K562 (cell line): ENCODE measurements around the gene RIC8B. TPM values are rescaled to one million over a fixed set of nuclear protein-coding genes. Genes with fewer than 3 reads are reported as not detected.

ENCODE experiments used
- ATAC-seq: fragments of 200-7000 bp; cut with Tn5 transposase; 3 replicates; pipeline ENCODE4 v1.9.1; 2020; ENCODE audit warnings: moderate library complexity
- BruUV-seq: library from RNA; stranded (reverse); fragments of 400-500 nt; replicated peaks from 2 replicates; lab custom pipeline; 2021; lab: Mats Ljungman, UMichigan
- CTCF ChIA-PET: fragments of 300-600 bp; formaldehyde crosslinking; extraction: SDS; loops from one replicate; lab custom pipeline; 2021; ENCODE audit warnings: low intra/inter-chr PET ratio; lab: Yijun Ruan, JAX
- POLR2A ChIA-PET: fragments of 300-600, 350-650 bp; sonication (Branson Sonifier 250); formaldehyde crosslinking; extraction: SDS; loops from one replicate; lab custom pipeline; 2021; ENCODE audit warnings: antibody characterized with exemption, inconsistent platforms; lab: Yijun Ruan, JAX
- DNase-seq, 4 experiments: peaks; one replicate each; pipeline versions ENCODE4 v3.0.0 to v3.0.0-alpha.2; 2011 to 2018; ENCODE audit warnings: low spot score in 3 of 4, mixed read lengths in 3 of 4; ENCODE audit errors: extremely low read depth in 1 of 4
- FAIRE-seq: peaks from 2 replicates; lab custom pipeline; 2011; peaks lifted over from hg19 to GRCh38; lab: Jason Lieb, UNC
- H2AFZ ChIP-seq: 2 replicates; pipeline ENCODE4 v1.6.0; 2011; ENCODE audit warnings: low read depth, low read length, control low read depth, inconsistent platforms
- H3K27ac ChIP-seq: fragments of 200-600 bp; 3 replicates; pipeline ENCODE4 v1.8.0; 2011; ENCODE audit warnings: low read depth, mild to moderate bottlenecking, control low read depth, inconsistent platforms, low read length, moderate library complexity, mixed read lengths; ENCODE audit errors: extremely low read depth
- H3K27me3 ChIP-seq, 2 experiments: fragments of 300-600 bp in 1 of 2; 2 replicates in 1 of 2; 3 replicates in 1 of 2; pipeline versions ENCODE4 v1.6.0 to v1.8.0; 2011; ENCODE audit warnings: inconsistent platforms in 2 of 2, low read length in 2 of 2, mild to moderate bottlenecking in 1 of 2, mixed read lengths in 1 of 2, moderate library complexity in 1 of 2; ENCODE audit not compliant: control insufficient read depth in 2 of 2, insufficient read depth in 2 of 2
- H3K36me3 ChIP-seq: fragments of 300-600 bp; 3 replicates; pipeline ENCODE4 v1.8.0; 2011; ENCODE audit warnings: mild to moderate bottlenecking, low read length, inconsistent platforms; ENCODE audit not compliant: control insufficient read depth, insufficient read depth
- H3K4me1 ChIP-seq, 2 experiments: fragments of 200-600 bp in 1 of 2; replicated peaks in 1 of 2; 2 replicates in 1 of 2; 3 replicates in 1 of 2; pipeline versions ENCODE4 v1.5.1 to v1.8.0; 2011; ENCODE audit warnings: inconsistent platforms in 2 of 2, low read length in 2 of 2, mild to moderate bottlenecking in 1 of 2, mixed read lengths in 1 of 2, moderate library complexity in 1 of 2; ENCODE audit not compliant: control insufficient read depth in 2 of 2, insufficient read depth in 2 of 2
- H3K4me2 ChIP-seq: 2 replicates; pipeline ENCODE4 v1.6.1; 2011; ENCODE audit warnings: low read length, control low read depth, inconsistent platforms, mixed read lengths; ENCODE audit not compliant: insufficient read depth
- H3K4me3 ChIP-seq: fragments of 200-600 bp; sonication (generic), shearing (Covaris generic); 2 replicates; pipeline ENCODE4 v1.5.1; 2016; ENCODE audit warnings: control low read depth, inconsistent platforms
- H3K79me2 ChIP-seq: fragments of 200-600 bp; 3 replicates; pipeline ENCODE4 v1.8.0; 2011; ENCODE audit warnings: low read length, inconsistent platforms; ENCODE audit not compliant: control insufficient read depth, insufficient read depth
- H3K9ac ChIP-seq, 2 experiments: 2 replicates each; pipeline versions ENCODE4 v1.6.0 to v1.6.1; 2011; ENCODE audit warnings: low read depth in 2 of 2, low read length in 2 of 2, control low read depth in 1 of 2, inconsistent platforms in 1 of 2, mild to moderate bottlenecking in 1 of 2, mixed read lengths in 1 of 2; ENCODE audit not compliant: insufficient read depth in 1 of 2
- H3K9me1 ChIP-seq: one replicate; pipeline ENCODE4 v1.6.0; 2011; ENCODE audit warnings: inconsistent platforms, mild to moderate bottlenecking, low read length, moderate library complexity; ENCODE audit not compliant: control insufficient read depth, insufficient read depth
- H3K9me3 ChIP-seq: replicated peaks from 2 replicates; pipeline ENCODE4 v1.5.1; 2011; ENCODE audit warnings: low read depth, low read length, inconsistent platforms; ENCODE audit not compliant: control insufficient read depth, insufficient read depth
- H4K20me1 ChIP-seq: replicated peaks from 2 replicates; pipeline ENCODE4 v1.6.1; 2011; ENCODE audit warnings: low read length, inconsistent platforms, mixed read lengths; ENCODE audit not compliant: control insufficient read depth, insufficient read depth
- CBFA2T3 ChIP-seq: fragments of 450-650 bp; IDR thresholded peaks from 2 replicates; pipeline ENCODE4 v1.6.1; 2017
- COPS2 ChIP-seq: fragments of 450-650 bp; conservative IDR thresholded peaks from 2 replicates; pipeline ENCODE4 v1.6.1; 2016; ENCODE audit warnings: mild to moderate bottlenecking, moderate library complexity
- ELF4 ChIP-seq: fragments of 450-650 bp; formaldehyde crosslinking; IDR thresholded peaks from 2 replicates; pipeline ENCODE4 v1.4.0; 2022; ENCODE audit warnings: missing genetic modification characterization
- ERF ChIP-seq: fragments of 450-650 bp; formaldehyde crosslinking; IDR thresholded peaks from 2 replicates; pipeline ENCODE4 v1.4.0; 2020; ENCODE audit warnings: mild to moderate bottlenecking, mixed read lengths
- ETS2 ChIP-seq: IDR thresholded peaks from 2 replicates; pipeline ENCODE4 v1.6.1; 2016; ENCODE audit warnings: borderline replicate concordance, missing genetic modification characterization, mild to moderate bottlenecking, moderate library complexity, missing compliant biosample characterization; ENCODE audit not compliant: poor library complexity, severe bottlenecking
- MYNN ChIP-seq, 2 experiments: sonication (generic); formaldehyde crosslinking in 1 of 2; IDR thresholded peaks; 2 replicates each; pipeline versions ENCODE4 v1.5.0 to v1.6.1; 2016 to 2020; ENCODE audit warnings: antibody characterized with exemption in 1 of 2, missing genetic modification reagents in 1 of 2
- NFIC ChIP-seq: fragments of 450-650 bp; IDR thresholded peaks from 2 replicates; pipeline ENCODE4 v1.6.1; 2017; ENCODE audit warnings: mild to moderate bottlenecking, inconsistent platforms
- NFIX ChIP-seq: fragments of 250-450 bp; sonication (Bioruptor Pico); IDR thresholded peaks from 2 replicates; pipeline ENCODE4 v1.4.0; 2020; ENCODE audit warnings: low read depth, mild to moderate bottlenecking, moderate library complexity
- NR2C1 ChIP-seq, 2 experiments: fragments of 450-650 bp; IDR thresholded peaks; 2 replicates each; pipeline ENCODE4 v1.6.1; 2017; ENCODE audit warnings: mild to moderate bottlenecking in 2 of 2, antibody characterized with exemption in 1 of 2, inconsistent platforms in 1 of 2, missing compliant biosample characterization in 1 of 2, missing genetic modification characterization in 1 of 2
- POLR2B ChIP-seq: fragments of 450-650 bp; IDR thresholded peaks from 2 replicates; pipeline ENCODE4 v1.6.1; 2018; ENCODE audit warnings: low read depth; ENCODE audit not compliant: partially characterized antibody
- SMARCA4 ChIP-seq: fragments of 450-650 bp; IDR thresholded peaks from 2 replicates; pipeline ENCODE4 v1.6.1; 2016
- SUPT5H ChIP-seq: fragments of 450-650 bp; IDR thresholded peaks from 2 replicates; pipeline ENCODE4 v1.6.1; 2016
- TEAD1 ChIP-seq, 2 experiments: fragments of 450-650 bp in 1 of 2; sonication (generic) in 1 of 2; formaldehyde crosslinking; IDR thresholded peaks; 2 replicates each; pipeline versions ENCODE4 v1.4.0 to v1.8.0; 2020 to 2022; ENCODE audit warnings: mild to moderate bottlenecking in 2 of 2, missing genetic modification reagents in 1 of 2
- TFAM ChIP-seq: fragments of 250-450 bp; sonication (Bioruptor Pico); conservative IDR thresholded peaks from 2 replicates; pipeline ENCODE4 v1.5.0; 2021; ENCODE audit warnings: mild to moderate bottlenecking, moderate library complexity
- ZFX ChIP-seq: sonication (generic); formaldehyde crosslinking; IDR thresholded peaks from 2 replicates; pipeline ENCODE4 v1.8.0; 2022; ENCODE audit warnings: mild to moderate bottlenecking, missing genetic modification reagents, moderate library complexity
- WGBS: fragments of 100-300 bp; shearing (Covaris generic); methylation state at CpG from one replicate; pipeline ENCODE4 v1.1.6; 2016; ENCODE audit warnings: low coverage, mixed read lengths; ENCODE audit not compliant: insufficient coverage; ENCODE audit errors: missing lambda C conversion rate; 5-methylcytosine and 5-hydroxymethylcytosine counted together
- in situ Hi-C: fragments of 300-500 bp; cut with MboI; formaldehyde crosslinking; loops from 4 replicates; pipeline ENCODE4 v1.15.0; 2018; ENCODE audit warnings: inconsistent platforms, mixed read lengths
- intact Hi-C: fragments of 100-400 bp; cut with micrococcal nuclease; formaldehyde crosslinking; loops from 2 replicates; pipeline ENCODE4 v1.14.2; 2022
- polyA plus RNA-seq, 8 experiments: library from polyadenylated mRNA; depleted of rRNA in 4 of 8; stranded (reverse) in 5 of 8; unstranded in 3 of 8; fragments of >200 nt; fragmentation: Nextera tagmentation in 2 of 8; fragmentation: Illumina TruSeq in 1 of 8; extraction: Ambion mirVana in 2 of 8; extraction: Trizol in 1 of 8; gene quantifications; 2 replicates each; pipeline versions ENCODE4 v1.2.1 to v1.2.3, GENCODE V29; 2011 to 2014; ENCODE audit warnings: inconsistent platforms in 1 of 8, missing spikeins in 1 of 8
- total RNA-seq, 7 experiments: library from RNA; depleted of rRNA in 6 of 7; stranded (reverse); fragments of >200 nt in 6 of 7; fragmentation: Illumina TruSeq in 2 of 7; extraction: Trizol in 2 of 7; gene quantifications; 2 replicates each; pipeline versions ENCODE4 v1.2.1 to v1.2.3, GENCODE V29; 2011 to 2021; ENCODE audit warnings: low replicate concordance in 1 of 7
- TF ChIP-seq, protein P1 (sequence below): sonication (generic); formaldehyde crosslinking; IDR thresholded peaks from 2 replicates; pipeline ENCODE4 v1.8.0; 2022; ENCODE audit warnings: missing genetic modification reagents, mild to moderate bottlenecking, borderline replicate concordance
- TF ChIP-seq, protein P2 (sequence below): fragments of 450-650 bp; IDR thresholded peaks from 2 replicates; pipeline ENCODE4 v1.6.1; 2018; ENCODE audit not compliant: partially characterized antibody

The RIC8B gene
- total and polyA plus RNA-seq, 9 of the 15 experiments (the other 6 are each of a cell fraction or from before 2014, with no cell fraction given), result 0.92 to 8.1 (median 4.8) TPM

GRCh38 chr12:106819991-106820390 lies 45.5 kb downstream of the RIC8B start (continued):
- TF ChIP-seq ETS2 (tag) (no peak), TFAM (CRISPR knock-in tag) (no peak), SUPT5H (no peak), ERF (no peak), ZFX (CRISPR knock-in tag) (no peak), COPS2 (no peak), NFIX (CRISPR knock-in tag) (no peak)
- TF ChIP-seq, protein P1, sequence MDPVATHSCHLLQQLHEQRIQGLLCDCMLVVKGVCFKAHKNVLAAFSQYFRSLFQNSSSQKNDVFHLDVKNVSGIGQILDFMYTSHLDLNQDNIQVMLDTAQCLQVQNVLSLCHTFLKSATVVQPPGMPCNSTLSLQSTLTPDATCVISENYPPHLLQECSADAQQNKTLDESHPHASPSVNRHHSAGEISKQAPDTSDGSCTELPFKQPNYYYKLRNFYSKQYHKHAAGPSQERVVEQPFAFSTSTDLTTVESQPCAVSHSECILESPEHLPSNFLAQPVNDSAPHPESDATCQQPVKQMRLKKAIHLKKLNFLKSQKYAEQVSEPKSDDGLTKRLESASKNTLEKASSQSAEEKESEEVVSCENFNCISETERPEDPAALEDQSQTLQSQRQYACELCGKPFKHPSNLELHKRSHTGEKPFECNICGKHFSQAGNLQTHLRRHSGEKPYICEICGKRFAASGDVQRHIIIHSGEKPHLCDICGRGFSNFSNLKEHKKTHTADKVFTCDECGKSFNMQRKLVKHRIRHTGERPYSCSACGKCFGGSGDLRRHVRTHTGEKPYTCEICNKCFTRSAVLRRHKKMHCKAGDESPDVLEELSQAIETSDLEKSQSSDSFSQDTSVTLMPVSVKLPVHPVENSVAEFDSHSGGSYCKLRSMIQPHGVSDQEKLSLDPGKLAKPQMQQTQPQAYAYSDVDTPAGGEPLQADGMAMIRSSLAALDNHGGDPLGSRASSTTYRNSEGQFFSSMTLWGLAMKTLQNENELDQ (CRISPR knock-in tag), result no peak

DNA sequence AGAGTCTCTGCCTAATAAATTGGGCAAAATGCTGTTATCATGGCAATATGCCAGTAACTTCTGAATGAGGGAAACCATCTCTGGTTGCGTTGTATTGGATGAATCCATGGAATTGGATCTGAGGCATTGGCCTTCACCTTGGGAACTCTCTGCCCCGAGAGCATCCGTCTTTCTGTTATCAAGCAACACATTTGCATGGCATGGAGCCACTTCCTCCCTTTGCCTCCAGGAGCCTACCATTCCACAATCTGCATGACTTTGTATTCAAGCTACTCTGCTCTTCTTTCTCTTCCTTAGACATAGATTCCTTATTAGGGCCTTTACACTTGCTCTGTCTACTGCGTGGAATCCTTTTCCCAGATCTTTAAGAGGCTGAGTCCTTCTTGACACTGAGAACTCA lies 57.2 kb downstream of the RIC8B start:
- H3K79me2 ChIP-seq, result no peaks in the 10 kb centered on the region
- BruUV-seq, result no TSS peak
- no peak overlapping the region for H3K4me3 ChIP-seq
- no peaks in the 10 kb centered on the region for H3K36me3 ChIP-seq
- peak; percentile 37; the same call in 2 of the 3 replicates for ATAC-seq
- no peak overlapping the region for H3K4me2 ChIP-seq
- no peaks in the 10 kb centered on the region for H3K9me1 ChIP-seq
- H4K20me1 ChIP-seq, result no peaks in the 10 kb centered on the region
- peak in 2 of 4 experiments; percentile 8 to 24 for DNase-seq
- intact Hi-C loops, result no loop called here
- H3K4me1 ChIP-seq, result peaks cover 0 to 6% of the 10 kb centered on the region in 2 experiments; a peak in 2 of 5 replicates
- in situ Hi-C loops, result no loop called here
- WGBS, result 33% methylated on average over 4 of the region's 4 CpGs
- no peaks in the 10 kb centered on the region for H3K9me3 ChIP-seq
- H3K27me3 ChIP-seq, result no peaks in the 10 kb centered on the region
- peak overlapping the region; percentile 12; the same call in 1 of the 2 replicates for H2AFZ ChIP-seq
- POLR2A ChIA-PET, result interaction anchor here (0.6 to 1.8 kb wide), 3 partner anchors 9 to 124 kb away, joined by 3 to 6 read pairs (median 3); partner anchors contain the start of gene TMEM263
- CTCF ChIA-PET, result no interaction called here
- H3K9ac ChIP-seq, result no peak overlapping the region
- H3K27ac ChIP-seq, result no peak overlapping the region
- no peak for FAIRE-seq
- TF ChIP-seq NR2C1 (IDR thresholded peaks at IDR 0.05) (no peak), NR2C1 (tag; IDR thresholded peaks at IDR 0.05) (no peak), POLR2B (no peak), TEAD1 (CRISPR knock-in tag; IDR thresholded peaks at IDR 0.05) (no peak), ELF4 (CRISPR knock-in tag) (0 out of 2 replicates have a peak, but pooled peaks have one; percentile 29), CBFA2T3 (peak; percentile 16; the same call in 1 of the 2 replicates), NFIC (peak; percentile 64), SMARCA4 (0 out of 2 replicates have a peak, but pooled peaks have one; percentile 12), MYNN (IDR thresholded peaks at IDR 0.05) (no peak), MYNN (CRISPR knock-in tag; IDR thresholded peaks at IDR 0.05) (no peak)
- TF ChIP-seq, protein P2, sequence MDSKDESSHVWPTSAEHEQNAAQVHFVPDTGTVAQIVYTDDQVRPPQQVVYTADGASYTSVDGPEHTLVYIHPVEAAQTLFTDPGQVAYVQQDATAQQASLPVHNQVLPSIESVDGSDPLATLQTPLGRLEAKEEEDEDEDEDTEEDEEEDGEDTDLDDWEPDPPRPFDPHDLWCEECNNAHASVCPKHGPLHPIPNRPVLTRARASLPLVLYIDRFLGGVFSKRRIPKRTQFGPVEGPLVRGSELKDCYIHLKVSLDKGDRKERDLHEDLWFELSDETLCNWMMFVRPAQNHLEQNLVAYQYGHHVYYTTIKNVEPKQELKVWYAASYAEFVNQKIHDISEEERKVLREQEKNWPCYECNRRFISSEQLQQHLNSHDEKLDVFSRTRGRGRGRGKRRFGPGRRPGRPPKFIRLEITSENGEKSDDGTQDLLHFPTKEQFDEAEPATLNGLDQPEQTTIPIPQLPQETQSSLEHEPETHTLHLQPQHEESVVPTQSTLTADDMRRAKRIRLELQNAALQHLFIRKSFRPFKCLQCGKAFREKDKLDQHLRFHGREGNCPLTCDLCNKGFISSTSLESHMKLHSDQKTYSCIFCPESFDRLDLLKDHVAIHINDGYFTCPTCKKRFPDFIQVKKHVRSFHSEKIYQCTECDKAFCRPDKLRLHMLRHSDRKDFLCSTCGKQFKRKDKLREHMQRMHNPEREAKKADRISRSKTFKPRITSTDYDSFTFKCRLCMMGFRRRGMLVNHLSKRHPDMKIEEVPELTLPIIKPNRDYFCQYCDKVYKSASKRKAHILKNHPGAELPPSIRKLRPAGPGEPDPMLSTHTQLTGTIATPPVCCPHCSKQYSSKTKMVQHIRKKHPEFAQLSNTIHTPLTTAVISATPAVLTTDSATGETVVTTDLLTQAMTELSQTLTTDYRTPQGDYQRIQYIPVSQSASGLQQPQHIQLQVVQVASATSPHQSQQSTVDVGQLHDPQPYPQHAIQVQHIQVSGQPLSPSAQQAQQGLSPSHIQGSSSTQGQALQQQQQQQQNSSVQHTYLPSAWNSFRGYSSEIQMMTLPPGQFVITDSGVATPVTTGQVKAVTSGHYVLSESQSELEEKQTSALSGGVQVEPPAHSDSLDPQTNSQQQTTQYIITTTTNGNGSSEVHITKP, result peak; percentile 86
